ENCODE results near the gene EPHA10.

EPHA10 gene

GRCh38 chr1:37673920-37674319 is 91.0 kb downstream of the EPHA10 start:
- no peak overlapping the region for H3K4me3 ChIP-seq (ENCODE audit: low read depth, low read length)
- no peak for DNase-seq (ENCODE audit: low read depth)
- TF ChIP-seq CTCF (IDR thresholded peaks at IDR 0.05; ENCODE audit: control insufficient read depth, extremely low read depth, insufficient read depth) = no peak

- no peak overlapping the region for H3K4me3 ChIP-seq (ENCODE audit: low read depth, low read length)
- no peak for TF ChIP-seq CTCF (IDR thresholded peaks at IDR 0.05; ENCODE audit: control insufficient read depth, extremely low read depth, insufficient read depth)
- DNase-seq (ENCODE audit: low read depth) = no peak
These were observed 92.6 kb downstream of the EPHA10 start for GRCh38 chr1:37672136-37672870.

GRCh38 chr1:37671261-37671660 is 93.7 kb downstream of the EPHA10 start:
- DNase-seq (ENCODE audit: low read depth) = no peak
- H3K4me3 ChIP-seq (ENCODE audit: low read depth, low read length) = no peak overlapping the region
- no peak for TF ChIP-seq CTCF (IDR thresholded peaks at IDR 0.05; ENCODE audit: control insufficient read depth, extremely low read depth, insufficient read depth)

- TF ChIP-seq CTCF (IDR thresholded peaks at IDR 0.05; ENCODE audit: control insufficient read depth, extremely low read depth, insufficient read depth) = no peak
These were observed 94.8 kb downstream of the EPHA10 start for GRCh38 chr1:37670133-37670532.

GRCh38 chr1:37667023-37667671 is 97.8 kb downstream of the EPHA10 start:
- no peak for TF ChIP-seq CTCF (IDR thresholded peaks at IDR 0.05; ENCODE audit: control insufficient read depth, extremely low read depth, insufficient read depth)
- no peak overlapping the region for H3K4me3 ChIP-seq (ENCODE audit: low read depth, low read length)
- no peak for DNase-seq (ENCODE audit: low read depth)

More at GRCh38 chr1:37670133-37670532, 94.8 kb downstream of the EPHA10 start:
- H3K4me3 ChIP-seq (ENCODE audit: low read depth, low read length) = no peak overlapping the region
- no peak for DNase-seq (ENCODE audit: low read depth)

GRCh38 chr1:37666241-37666867 is 98.6 kb downstream of the EPHA10 start:
- no peak for TF ChIP-seq CTCF (IDR thresholded peaks at IDR 0.05; ENCODE audit: control insufficient read depth, extremely low read depth, insufficient read depth)
- no peak overlapping the region for H3K4me3 ChIP-seq (ENCODE audit: low read depth, low read length)
- DNase-seq (ENCODE audit: low read depth) = peak; percentile 14

All from LNCaP clone FGC (cell line).